ENCODE data around the gene PRDM2. TPM values are rescaled to one million over a fixed set of nuclear protein-coding genes. Genes with fewer than 3 reads are reported as not detected.

Gene PRDM2
- total RNA-seq, 1 donor from 2014 or later: 13.9 TPM

GRCh38 chr1:13763991-13764390 lies 64.0 kb downstream of the PRDM2 start:
- no peak for DNase-seq (ENCODE audit: low read depth)
- Histone ChIP-seq H3K36me3 (ENCODE audit: control insufficient read depth, insufficient read depth, low read length) (no peaks in the 10 kb centered on the region), H3K4me3 (ENCODE audit: low read depth, low read length) (no peak overlapping the region), H3K27me3 (ENCODE audit: control insufficient read depth, insufficient read depth, low read length) (no peaks in the 10 kb centered on the region)
- TF ChIP-seq CTCF (IDR thresholded peaks at IDR 0.05; ENCODE audit: insufficient read depth, low read length, poor library complexity, severe bottlenecking): no peak

GRCh38 chr1:13764588-13765332 lies 64.8 kb downstream of the PRDM2 start:
- DNase-seq (ENCODE audit: low read depth): no peak
- no peaks in the 10 kb centered on the region for H3K36me3 ChIP-seq (ENCODE audit: control insufficient read depth, insufficient read depth, low read length)
- no peaks in the 10 kb centered on the region for H3K27me3 ChIP-seq (ENCODE audit: control insufficient read depth, insufficient read depth, low read length)
- no peak overlapping the region for H3K4me3 ChIP-seq (ENCODE audit: low read depth, low read length)
- TF ChIP-seq CTCF (IDR thresholded peaks at IDR 0.05; ENCODE audit: insufficient read depth, low read length, poor library complexity, severe bottlenecking): no peak

- Histone ChIP-seq H3K27me3 (ENCODE audit: control insufficient read depth, insufficient read depth, low read length) (no peaks in the 10 kb centered on the region), H3K4me3 (ENCODE audit: low read depth, low read length) (no peak overlapping the region), H3K36me3 (ENCODE audit: control insufficient read depth, insufficient read depth, low read length) (no peaks in the 10 kb centered on the region)
- DNase-seq (ENCODE audit: low read depth): no peak
- no peak for TF ChIP-seq CTCF (IDR thresholded peaks at IDR 0.05; ENCODE audit: insufficient read depth, low read length, poor library complexity, severe bottlenecking)
Measured at GRCh38 chr1:13766592-13767564, 66.9 kb downstream of the PRDM2 start.

GRCh38 chr1:13769212-13769611 lies 69.2 kb downstream of the PRDM2 start:
- no peak for DNase-seq (ENCODE audit: low read depth)
- Histone ChIP-seq H3K4me3 (ENCODE audit: low read depth, low read length) (no peak overlapping the region), H3K36me3 (ENCODE audit: control insufficient read depth, insufficient read depth, low read length) (no peaks in the 10 kb centered on the region), H3K27me3 (ENCODE audit: control insufficient read depth, insufficient read depth, low read length) (no peaks in the 10 kb centered on the region)
- TF ChIP-seq CTCF (IDR thresholded peaks at IDR 0.05; ENCODE audit: insufficient read depth, low read length, poor library complexity, severe bottlenecking): no peak

GRCh38 chr1:13769830-13770229 lies 69.8 kb downstream of the PRDM2 start:
- no peak for DNase-seq (ENCODE audit: low read depth)
- Histone ChIP-seq H3K27me3 (ENCODE audit: control insufficient read depth, insufficient read depth, low read length) (no peaks in the 10 kb centered on the region), H3K4me3 (ENCODE audit: low read depth, low read length) (no peak overlapping the region), H3K36me3 (ENCODE audit: control insufficient read depth, insufficient read depth, low read length) (no peaks in the 10 kb centered on the region)
- no peak for TF ChIP-seq CTCF (IDR thresholded peaks at IDR 0.05; ENCODE audit: insufficient read depth, low read length, poor library complexity, severe bottlenecking)
